ENCODE results near the gene GTF2IRD2.
"Not testable (repeated sequence)": the region's sequence is repeated elsewhere in the genome, so short reads cannot be mapped to it uniquely, and the experiment has no call there.

- not testable (repeated sequence) for TF ChIP-seq ZC3H10 (CRISPR knock-in tag; IDR thresholded peaks at IDR 0.05); CSRNP3 (CRISPR knock-in tag; IDR thresholded peaks at IDR 0.05); ESRRG (CRISPR knock-in tag; IDR thresholded peaks at IDR 0.05); PATZ1 (CRISPR knock-in tag; IDR thresholded peaks at IDR 0.05; ENCODE audit: borderline replicate concordance)
These were observed 35.5 kb downstream of the GTF2IRD2 start for GRCh38 chr7:74815882-74816281.

Measured in SK-N-SH treated with all-trans-retinoic acid at 6 μM for 48 hours (cell line).